GM19351 (cell line): ENCODE data around the gene TCL1A.

Source experiments
- ATAC-seq: cut with Tn5 transposase; IDR thresholded peaks from one replicate; pipeline ENCODE4 v1.9.1; 2021; ENCODE audit warnings: mild to moderate bottlenecking, moderate library complexity; ENCODE audit not compliant: unreplicated experiment

The TCL1A gene

DNA sequence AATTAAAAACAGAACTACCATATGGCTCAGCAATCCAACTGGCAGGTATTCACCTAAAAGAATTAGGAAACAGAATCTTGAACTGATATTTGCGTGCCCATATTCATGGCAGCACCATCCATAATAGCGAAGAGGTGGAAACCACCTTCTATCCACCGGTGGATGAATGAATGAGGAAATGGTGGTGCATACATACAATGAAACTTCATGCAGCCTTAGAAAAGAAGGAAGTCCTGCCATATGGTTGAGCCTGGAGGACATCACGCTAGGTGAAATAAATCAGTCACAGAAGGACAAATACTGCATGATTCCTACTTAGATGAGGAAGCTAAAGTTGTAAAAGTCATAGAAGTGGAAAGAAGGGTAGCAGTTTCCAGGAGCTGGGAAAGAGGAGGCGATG, 6.6 kb downstream of the TCL1A start:
- ATAC-seq: no peak

DNA sequence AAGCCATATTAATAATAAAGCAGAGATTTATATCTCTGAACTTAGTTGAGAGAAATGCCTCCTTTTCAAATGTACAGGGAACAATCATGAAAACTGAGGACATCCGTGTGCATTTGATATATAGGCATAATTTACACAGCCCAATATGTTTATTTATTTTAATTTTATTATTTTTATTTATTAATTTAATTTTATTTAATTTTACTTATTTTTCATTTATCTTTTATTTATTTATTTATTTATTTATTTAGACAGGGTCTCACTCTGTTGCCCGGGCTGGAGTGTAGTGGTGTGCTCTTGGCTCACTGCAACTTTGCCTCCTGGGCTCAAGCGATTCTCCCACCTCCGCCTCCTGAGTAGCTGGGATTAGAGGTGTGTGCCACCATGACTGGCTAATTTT, 8.4 kb downstream of the TCL1A start:
- ATAC-seq: no peak

DNA sequence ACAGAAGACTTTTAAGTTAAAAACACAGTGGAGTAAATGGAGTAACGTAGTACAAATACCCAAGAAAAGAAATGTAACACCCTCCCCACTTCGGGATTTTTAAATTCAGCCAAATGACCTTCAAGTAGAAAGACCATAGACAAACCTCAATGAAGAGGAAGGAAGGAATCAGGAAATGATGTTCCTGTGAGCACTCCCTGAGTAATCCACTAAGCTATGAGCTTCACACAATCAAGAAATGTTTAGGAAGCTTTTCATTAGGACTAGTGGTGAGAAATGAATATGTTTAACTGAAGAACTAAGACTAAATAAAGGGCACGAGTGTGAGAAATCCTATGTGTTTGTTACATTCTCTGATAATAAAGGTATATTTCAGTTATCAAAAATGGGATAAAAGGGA, 10.1 kb downstream of the TCL1A start:
- no peak for ATAC-seq

DNA sequence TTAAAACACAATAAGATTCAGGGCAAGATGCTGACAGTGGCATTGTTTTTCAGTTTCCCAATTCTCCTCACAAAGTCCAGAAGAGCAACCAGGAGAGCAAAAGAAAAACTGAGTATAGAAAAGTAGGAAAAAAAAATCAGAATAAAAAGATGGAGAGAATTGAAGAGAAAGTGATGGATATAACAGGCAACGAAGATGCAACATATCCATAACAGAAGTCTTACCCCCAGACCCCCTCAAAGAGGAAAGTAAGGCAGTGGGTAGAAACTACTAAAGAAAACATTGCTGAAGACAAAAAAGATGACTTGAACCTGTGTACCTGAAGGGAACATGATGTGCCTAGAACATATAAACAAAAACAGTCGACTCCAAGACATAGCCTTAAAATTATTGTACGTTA, 10.6 kb downstream of the TCL1A start:
- ATAC-seq: no peak

DNA sequence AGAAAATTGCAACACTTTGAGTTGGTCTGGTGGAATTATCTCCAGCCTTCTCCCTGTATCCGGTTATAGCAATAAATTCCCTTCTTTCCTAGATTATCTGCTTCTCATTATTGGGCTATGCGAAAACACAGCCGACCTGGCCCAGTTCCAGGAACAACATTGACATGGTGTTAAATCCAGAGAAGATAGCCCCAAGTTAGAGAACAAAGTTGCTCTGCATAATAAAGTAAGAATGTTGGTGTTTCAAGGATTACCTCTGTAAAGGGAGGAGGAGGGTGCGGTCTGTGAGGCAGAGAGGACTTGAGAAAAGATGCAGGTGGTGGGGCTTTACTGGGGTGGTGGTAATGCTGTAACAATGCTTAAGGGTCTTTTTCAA, 12.1 kb downstream of the TCL1A start:
- no peak for ATAC-seq

DNA sequence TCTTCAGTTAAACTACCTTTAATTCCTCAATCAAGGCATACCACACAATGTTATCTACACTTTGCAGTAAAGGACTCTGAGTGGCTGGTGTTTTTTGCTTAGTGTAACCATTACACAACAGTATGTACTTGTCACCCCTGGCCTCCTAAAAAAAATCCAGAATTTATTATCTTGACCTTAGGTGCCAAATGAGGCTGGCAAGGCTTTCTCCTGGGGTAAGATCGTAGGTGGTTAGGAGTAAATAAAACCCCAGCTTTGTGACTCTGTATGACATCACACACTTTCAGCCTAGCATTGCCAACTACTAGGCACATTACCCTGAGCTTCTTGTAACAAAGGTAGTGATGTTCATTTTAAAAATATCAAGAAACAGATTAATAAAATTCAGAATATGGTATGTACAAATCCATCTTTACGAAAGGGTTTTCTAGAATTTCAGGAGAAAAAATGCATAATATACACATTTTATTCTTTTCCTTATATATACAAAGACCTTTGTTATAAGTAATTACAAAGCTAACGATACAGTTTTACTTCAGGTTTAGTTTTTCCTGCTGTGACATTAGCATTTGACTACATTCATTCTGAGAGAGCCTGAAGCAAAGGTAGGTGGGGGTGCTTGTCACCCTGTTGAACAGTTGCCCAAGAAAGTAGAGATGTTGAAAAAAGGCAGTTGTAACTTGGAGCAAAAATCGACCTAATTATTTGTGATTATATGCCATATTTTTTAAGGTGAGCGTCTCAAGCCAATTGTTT, 13.5 kb downstream of the TCL1A start:
- ATAC-seq: no peak

DNA sequence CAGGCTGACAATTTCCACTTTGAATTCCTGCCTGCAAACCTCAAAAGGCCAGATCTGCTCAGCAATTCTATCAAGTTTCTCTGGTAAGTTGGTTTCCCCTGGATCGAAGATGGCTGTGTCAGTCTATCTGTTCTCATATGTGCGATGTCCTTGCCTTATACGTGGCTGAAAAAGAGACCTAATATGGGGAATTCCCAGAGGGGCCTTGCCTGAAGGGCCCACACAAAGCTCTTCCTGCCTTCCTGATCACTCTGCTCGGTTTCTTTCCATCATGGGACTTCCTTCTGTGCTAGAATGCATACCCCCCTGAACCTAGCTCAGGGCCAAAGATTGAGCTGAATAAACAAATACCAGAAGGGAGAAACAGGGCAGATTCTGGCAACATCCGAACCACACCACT, 14.5 kb downstream of the TCL1A start:
- ATAC-seq: peak; percentile 49

DNA sequence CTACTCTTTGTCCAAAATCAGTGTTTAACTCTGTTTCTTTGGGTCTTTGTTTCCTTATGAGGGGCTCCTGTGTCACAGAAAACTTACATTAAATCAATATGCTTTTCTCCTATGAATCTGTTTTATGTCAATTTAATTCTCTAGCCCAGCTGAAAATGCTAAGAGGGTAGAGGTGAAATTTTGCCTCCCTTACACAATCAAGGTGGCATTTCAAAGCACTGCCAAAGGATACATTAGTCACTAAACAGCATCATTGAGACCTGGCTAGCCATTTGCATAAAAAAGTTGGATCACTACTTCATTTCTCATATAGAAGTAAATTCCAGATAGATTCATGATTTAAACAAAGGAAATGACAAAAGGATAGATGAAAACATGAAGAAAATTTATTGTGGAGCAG, 15.6 kb downstream of the TCL1A start:
- no peak for ATAC-seq

DNA sequence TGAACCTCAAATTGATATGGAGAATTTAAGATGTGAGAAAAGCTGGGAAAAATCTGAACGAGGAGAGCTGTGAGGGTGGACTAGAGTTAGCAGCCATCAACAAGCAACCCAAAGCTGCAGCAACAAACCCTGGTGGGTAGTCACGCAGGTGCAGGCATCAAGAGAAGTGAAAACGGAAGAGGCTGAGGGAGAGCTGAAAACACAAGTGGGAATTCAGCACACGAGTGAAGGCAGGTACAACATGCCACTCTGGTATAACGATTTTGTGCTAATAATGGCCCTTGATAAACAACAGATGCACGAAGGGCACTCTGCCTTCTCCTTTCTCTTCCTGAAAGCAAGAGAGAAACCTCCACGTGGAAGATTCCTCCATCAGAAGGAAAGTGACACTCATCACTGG, 16.2 kb downstream of the TCL1A start:
- no peak for ATAC-seq

DNA sequence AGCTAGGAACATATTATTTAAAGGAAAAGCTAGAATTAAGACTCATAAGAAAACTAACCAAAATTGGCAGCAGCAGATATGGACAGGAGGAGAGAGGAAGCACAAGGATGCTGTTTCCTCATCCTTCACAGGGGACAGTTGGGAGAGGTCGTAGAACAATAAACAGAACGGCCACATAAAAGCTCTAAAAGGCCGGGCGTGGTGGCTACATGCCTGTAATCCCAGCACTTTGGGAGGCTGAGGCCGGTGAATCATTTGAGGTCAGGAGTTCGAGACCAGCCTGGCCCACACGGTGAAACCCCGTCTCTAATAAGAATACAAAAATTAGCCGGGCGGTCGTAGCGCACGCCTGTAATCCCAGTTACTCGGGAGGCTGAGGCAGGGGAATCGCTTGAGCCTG, 17.2 kb downstream of the TCL1A start:
- no peak for ATAC-seq

DNA sequence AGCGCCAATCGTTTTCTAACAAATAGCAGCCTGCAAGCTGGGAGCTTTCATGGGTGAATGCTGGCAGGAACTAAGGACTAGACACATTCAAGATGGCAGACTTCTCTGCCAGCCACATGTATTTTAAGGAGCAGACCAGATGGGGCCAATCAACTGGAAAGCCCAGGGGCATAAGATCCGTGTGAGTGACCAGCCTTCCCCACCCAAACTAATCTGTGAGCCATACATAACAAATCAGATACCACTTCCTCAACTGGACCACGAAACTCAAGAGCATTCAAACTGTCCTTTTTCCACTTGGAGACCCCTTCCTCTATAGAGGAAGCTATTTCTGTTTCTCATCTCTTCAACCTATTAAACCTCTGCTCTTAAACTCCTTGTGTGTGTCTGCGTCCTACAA, 18.0 kb downstream of the TCL1A start:
- ATAC-seq: no peak

DNA sequence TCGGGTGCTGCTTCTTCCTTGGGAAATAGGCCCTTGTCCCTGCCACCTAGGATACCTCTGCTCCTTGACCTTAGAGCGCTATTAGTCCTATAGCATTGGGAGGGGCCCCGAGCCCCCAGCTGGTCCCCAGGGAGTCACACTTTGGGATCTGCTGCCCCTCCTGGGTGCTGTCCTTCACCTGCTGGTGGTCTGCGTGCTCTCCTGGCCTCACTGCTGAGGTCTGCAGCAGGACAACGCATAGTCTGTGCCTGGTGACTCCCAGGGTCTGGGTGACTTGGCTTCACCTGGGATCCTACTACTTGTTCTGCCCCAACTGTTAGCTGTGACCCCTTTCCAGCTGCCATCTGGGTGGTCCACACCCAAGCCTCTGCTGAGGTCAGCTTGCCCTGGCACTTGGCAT, 18.9 kb downstream of the TCL1A start:
- no peak for ATAC-seq

DNA sequence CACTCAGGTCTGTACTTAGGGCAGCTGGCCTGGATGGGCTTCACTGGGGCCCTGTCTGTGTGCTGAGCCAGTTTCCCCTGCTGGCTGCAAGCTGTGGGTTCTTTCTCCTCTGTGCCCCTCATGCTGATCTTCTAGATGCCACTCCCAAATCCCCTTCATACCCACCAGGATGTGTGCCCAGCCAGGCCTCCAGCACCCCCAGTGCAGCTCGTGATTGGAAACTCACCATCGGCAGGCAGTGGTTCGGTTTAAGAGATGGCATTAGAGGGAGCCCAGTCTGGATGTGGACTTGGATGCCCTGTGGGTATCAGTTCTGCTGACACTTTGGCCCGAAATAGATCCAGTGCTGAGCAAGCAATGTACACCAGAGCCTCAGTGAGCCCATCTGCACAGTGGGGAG, 21.8 kb downstream of the TCL1A start:
- ATAC-seq: no peak

DNA sequence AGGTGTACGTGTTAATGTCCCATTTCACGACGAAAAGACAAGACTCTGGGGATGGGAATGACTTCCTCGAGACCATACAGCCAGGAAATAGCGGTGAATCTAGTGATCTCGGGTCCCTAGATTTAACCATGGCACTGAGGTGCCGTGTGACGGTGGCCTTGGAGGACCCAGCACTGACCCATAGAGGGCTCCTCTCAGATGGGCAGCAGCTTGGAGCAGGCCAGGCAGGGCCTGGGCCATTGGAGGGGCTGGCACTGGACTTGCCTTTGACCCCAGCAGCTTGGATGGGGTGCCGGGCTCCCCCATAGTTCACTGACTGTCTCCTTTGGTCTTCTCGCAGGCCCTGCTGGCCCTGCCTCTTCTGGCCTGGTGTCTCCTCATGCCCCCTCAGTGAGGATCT, 22.3 kb downstream of the TCL1A start:
- no peak for ATAC-seq

DNA sequence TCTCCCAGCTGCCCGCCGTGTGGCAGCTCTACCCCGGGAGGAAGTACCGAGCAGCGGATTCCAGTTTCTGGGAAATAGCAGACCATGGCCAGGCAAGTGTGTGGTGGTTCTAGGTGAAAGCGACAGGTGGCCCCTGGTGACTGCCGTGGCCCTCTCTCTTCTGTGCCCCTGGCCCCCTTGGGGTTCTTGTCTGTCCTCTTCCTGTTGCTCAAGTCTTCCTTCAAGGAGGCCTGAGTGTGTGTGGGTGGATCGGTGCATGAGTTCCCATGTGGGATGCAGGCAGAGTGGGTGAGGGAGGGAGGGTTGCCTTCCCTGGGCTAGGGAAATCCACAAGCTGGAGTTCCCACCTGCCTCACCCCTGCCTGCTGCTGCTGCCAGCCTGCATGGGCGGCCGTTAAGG, 23.1 kb downstream of the TCL1A start:
- ATAC-seq: no peak

DNA sequence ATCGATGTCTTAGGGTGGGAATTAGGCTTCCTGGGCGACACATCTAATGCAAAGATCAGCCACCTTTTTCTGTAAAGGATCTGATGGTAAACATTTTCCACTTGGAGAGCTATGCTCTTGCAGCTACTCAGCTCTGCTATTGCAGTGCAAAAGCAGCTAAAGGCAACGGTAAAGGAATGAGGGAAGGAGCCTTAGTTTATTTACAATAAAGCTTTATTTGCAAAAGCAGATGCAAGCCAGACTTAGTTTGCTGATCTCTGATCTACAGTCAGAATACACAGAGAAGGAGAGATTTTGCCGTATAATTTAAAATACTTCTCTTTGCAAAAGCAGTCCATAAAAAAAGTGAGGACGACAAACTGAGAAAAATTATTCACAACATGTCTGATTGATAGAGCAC, 24.5 kb downstream of the TCL1A start:
- no peak for ATAC-seq

DNA sequence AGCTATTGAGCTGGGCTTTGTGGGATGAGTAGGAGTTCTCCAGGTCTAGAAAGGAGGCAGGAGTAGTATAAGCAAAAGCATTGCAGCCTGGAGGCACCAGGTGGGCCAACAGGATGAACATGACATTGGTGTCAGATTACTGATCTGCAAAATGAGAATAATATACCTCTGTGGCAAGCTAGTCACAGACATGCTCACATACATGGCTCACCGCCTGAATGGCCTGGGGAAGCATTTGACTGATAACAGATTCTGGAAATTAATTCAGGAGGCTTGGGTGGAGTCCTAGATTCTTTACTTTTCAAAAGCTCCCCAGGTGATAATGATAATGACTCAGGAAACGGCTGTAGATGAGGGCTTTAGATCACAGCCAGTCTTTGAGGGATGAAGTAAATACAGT, 27.0 kb downstream of the TCL1A start:
- no peak for ATAC-seq

DNA sequence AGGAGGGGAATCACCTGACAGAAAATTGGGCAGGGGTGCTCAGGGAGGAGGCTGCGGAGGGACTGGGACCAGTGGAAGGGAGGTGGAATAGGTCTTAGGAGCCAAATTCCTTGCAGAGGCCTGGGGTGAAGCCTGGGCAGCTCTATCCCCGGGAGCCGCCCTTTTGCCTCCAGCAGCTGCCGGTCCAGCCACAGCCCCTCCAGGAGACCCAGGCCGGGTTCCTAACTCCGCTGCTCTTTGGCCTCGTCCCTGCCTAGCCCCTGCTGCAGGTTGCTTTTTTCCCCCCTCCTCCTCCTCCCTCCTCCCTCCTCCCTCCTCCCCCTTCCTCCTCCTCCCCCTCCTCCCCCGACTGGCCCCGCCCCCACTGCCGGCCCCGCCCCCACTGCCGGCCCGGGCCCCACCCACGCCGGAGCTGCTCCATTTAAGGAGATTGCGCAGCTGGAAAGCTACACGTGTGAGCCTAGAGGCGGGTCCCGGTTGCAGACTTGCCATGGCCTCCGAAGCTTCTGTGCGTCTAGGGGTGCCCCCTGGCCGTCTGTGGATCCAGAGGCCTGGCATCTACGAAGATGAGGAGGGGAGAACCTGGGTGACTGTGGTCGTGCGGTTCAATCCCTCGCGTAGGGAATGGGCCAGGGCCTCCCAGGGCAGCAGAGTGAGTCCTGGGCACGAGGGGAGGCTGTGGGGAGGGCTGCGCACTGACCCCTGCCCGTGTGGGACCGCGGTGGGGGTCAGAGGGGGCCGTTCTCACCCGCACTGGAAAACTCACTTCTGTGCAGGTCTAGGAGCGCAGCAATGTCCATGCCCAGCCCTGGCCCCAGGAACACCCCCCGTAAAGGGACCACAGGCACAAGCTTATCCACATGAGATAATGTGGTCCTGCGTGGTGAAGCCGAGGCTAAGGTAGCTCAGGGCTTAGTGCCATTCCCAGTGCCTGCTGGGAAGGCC, 27.7 kb downstream of the TCL1A start, which contains the start of gene TCL1B:
TSS of gene TCL1B (plus strand) at position 449 of the 945 bp plus-strand sequence. CDS start at position 491, 42 bp downstream.
- no peak for ATAC-seq

DNA sequence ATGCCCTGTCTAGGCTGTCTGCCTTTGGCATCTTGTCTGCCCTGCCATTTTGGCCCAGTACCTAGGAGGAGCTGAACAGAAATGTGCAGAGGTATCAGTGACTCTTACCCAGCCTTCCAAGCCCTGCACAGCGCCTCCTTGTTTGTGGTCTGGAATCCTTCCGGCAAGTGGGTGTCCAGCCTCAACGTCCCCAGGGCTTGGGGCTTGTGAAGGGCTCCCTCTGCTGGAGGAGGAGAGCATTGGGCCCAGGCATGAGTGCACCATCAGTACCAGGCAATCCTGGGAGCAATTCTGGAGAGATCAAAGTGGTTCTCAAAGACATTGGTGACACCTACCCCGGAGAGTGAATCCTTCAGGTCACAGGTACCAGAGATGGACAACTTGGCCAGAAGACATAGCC, 30.1 kb downstream of the TCL1A start:
- ATAC-seq: peak; percentile 64

DNA sequence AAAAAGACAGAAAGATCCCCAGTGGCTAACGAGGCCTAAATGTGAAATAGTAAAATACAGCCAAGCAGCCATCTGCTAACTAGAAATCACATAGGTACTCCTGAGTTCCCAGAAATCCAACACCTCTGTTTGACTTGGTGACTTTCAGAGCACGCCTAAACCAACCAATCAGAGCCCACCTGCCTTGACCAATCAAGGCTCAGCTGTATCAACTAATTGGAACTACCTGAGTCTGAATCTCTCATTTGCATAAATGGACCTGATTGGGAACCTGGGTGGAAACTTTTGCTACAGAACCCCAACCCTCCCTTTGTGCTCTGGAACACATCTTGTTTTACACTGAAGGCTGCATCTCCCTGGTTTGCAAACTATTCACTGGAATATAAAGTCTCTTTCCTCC, 32.8 kb downstream of the TCL1A start:
- ATAC-seq: no peak

DNA sequence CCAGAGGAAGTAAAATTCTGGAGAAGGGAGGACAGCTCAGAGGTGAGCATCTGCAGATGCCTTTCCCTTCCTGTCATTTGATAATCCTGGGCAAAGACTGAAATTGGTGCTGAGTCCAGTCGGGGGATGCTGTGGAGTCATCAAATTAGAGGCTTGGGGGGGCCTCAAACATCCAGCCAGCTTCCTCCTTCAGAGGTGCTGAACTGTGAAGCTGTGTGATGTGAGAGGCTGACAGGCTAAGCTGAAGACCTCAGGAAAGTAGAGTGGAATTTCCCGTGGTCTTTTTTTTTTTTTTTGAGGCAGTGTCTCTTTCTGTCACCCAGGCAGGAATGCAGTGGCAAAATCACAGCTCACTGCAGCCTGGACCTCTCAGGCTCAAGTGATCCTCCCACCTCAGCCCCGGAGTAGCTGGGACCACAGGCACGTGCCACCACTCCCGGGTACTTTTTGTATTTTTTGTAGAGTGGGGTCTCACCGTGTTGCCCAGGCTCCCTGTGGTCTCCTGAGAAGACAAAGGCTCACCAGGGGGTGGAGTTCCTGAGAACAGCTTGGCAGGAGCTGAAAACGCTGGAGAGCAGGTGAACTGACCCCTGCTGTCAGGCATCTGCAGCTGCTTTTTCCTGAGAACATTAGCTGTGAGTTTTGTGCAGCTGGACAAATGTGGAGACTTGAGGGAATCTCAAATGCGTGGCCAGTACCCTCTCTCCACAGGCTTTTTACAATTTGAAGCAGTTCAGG, 33.8 kb downstream of the TCL1A start:
- peak; percentile 47 for ATAC-seq
